GM18502 (cell line): ENCODE data around the gene ADCY4.

Source experiments
- ATAC-seq: cut with Tn5 transposase; IDR thresholded peaks from one replicate; pipeline ENCODE4 v1.9.1; 2021; ENCODE audit warnings: mild to moderate bottlenecking; ENCODE audit not compliant: unreplicated experiment, poor library complexity

ADCY4 gene

DNA sequence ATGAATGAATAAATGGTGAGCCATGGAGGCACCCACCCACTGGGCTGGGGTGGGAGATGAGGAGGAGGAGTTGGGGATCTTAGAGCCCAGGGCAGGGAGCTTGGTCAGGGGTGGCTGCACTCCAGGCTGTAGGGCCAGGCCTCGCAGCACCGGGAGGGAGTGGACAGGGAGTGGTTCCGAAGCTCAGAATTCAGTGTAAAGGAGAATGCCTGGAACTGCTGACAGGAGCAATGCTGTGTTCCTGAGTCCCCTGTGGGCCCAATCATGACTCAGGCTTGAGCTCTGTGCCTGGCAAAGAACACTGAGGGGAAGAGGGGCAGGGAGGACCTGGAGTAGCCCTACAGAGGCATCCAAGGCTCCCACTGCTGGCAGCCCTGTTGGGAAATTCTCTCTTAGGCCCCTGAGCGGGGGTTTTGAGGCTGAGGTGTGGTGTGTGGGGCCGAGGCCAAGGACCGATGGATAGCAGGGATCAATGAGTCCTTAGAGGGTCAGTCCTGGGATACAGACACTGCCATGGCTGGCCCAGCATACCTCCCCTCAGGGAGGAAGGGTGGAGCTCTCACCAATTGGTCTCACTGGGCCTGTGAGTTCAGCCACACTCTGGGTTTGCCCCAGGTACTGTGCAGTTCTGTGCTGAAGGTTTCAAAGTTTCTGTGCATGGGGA, 53.9 kb downstream of the ADCY4 start:
- ATAC-seq: no peak

DNA sequence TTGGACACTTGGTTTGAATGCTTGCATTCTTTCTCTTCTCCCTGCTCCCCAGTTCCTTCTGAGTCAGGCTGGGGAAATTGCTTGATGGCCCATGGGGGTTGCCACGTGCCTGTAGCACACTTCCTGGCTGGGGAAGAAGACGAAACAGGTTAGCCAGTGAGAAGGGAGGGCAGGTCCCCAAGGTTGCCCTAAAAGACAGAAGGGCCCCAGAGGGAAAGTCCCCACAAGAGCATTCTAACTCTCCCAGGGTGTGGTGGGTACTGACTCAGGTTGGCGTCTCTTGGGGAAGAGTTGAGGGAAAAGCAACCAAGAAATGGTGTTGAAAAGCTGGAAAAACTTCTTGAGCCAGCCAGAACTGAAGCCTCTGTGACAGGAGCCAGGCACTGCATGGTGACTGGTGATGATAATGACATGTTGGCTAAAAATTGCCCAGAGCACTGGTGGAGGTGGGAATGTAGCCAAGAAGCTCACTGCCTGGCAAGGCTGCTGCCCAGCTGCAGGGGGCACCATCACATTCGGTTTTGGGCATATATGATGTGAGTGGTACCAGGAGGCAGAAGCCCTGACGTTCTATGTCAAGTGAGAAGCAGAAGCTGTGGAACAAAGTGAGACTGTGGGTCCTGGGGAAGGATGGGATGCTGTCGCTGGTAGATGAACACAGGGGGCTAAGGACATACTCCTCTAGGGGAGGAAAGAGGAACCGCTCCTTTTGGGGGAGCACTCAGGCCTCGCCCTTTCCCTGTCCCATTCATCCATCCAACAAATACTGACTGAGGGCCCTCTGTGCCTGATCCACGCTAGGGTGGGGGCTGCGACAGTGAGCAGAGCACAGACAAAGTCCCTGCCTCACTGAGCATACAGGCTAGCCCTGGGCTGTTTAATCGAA, 55.3 kb downstream of the ADCY4 start:
- ATAC-seq: peak; percentile 73

DNA sequence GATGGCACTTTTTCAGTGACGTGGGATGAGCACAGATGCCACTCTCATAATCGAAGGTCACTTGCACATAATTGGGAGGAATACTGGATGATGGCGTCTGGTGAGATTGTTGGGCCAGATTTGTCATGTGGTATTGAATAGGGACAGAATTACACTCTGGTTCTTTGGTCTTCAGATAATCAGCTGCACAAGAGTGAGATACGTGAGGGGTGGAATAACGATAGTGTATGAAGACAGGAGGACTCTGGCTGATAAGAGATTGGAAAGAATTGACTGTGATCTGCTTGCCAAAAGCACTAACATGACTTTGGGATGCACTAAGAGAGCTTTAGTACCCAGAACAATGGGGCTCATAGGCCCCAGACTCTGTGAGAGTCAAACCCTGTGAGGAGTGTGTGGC, 56.4 kb downstream of the ADCY4 start:
- no peak for ATAC-seq

DNA sequence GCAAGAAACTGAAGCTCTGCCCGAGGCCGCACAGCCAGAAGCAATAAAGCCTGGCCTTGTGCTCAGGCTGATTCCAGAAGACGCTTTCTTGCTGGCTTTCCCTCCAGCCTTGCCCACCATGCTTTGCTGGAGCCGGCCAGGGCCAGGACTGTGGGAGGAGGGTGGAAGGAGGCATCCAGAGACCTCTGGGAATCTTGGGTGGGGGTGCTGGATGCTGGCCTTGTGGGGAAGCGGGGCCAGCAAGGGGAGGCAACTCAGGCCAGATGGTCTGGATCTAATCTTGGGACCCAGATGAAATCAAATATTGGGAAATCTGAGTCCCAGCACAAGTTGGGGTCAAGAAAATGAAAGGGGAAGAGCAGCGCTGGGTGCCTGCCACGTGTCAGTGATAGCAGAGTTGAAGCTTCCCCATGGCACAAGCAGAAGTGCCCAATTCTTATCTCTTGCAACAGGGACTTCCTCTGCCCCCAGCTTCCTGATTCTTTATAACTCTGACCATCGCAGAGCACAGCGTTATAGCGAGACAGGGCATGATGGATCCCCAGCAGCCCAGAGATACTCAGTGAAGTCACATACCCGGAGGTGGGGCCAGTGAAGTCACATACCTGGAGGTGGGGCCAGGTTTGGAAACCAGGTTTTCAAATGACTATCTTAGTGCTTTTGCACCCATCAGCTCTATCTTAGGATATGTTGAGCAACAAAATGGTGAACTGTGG, 57.1 kb downstream of the ADCY4 start:
- ATAC-seq: no peak

DNA sequence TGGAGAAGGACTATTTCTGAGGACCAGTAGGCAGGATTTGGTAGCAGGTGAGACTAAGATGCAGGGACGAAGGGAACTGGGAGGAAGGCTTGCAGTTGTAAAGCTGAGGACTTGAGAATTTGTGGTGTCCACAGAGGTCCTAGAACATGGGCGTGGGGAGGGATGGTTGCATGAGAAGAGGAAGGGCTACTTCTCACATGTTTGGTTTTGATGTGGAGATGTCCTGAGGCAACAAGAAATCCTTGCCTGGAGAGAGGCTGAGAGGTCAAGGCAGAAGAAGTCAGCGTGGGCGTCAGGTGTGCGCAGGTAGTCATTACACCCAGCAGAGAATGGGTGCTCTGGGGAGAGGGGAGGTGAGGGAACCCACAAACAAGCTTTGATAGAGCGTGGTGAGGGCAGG, 57.8 kb downstream of the ADCY4 start:
- ATAC-seq: no peak

DNA sequence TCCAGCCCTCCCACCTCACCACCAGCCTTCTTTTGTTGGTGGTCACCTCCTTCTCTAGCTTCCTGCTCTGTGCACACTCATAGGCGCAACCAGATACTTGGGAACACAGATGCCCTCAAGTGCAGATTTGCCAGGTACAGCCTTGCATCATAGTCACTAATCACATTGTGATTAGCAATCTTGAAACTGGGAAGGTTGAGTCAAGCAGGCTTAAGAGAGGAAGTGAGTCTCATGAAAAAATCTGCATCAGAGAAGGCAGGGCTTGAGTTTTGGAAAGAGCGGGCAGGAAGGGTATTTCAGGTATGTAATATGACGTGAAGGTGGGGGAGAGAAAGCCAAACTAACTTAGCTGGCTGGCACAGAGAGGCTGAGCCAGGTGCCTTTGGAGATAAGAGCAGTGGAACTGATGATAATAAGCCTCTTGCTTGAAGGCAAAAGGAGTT, 60.7 kb downstream of the ADCY4 start:
- ATAC-seq: peak; percentile 50

DNA sequence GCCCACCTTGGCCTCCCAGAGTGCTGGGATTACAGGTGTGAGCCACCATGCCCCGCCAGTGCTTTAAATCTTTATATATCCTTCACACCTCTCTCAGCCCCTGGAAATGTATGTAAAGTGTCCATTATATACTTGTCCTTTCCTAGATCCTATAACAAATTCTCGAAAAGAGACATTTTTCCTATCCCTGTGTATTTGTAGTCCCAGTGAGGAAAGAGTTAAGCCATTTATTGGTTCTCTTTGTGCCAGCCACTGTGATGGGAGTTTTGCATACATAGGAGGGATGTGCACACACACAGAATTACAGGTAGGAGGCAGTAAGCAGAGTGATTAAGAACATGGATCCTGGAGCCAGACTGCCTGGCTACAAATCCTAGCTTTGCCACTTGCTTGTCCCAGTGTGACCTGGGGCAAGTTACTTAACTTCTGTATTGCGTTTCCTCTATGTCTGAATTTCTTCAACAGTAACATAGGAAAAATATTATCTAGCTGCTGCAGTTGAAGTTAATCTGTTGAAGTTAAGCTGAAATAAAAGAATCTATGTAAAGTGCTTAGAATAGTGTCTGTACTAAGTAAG, 61.4 kb downstream of the ADCY4 start:
- ATAC-seq: no peak

DNA sequence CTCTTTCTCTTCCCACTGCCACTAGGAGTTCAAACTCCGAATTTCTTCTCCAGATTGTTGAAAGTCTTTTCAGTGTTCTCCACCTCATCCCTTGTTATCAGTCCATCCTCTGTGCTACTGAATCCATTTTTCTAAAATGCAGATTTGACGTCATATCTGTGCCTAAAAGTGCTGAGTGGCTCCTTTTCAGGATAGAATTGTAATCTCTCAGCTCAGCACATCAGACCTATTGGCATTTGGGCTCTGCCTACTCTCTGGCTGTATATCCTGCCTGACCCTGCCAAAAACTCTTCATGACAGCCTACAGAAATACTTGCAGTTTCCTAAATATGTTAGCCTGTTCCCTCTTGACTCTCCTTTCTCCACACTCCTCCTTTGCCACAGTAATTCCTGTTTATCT, 62.4 kb downstream of the ADCY4 start:
- ATAC-seq: no peak

DNA sequence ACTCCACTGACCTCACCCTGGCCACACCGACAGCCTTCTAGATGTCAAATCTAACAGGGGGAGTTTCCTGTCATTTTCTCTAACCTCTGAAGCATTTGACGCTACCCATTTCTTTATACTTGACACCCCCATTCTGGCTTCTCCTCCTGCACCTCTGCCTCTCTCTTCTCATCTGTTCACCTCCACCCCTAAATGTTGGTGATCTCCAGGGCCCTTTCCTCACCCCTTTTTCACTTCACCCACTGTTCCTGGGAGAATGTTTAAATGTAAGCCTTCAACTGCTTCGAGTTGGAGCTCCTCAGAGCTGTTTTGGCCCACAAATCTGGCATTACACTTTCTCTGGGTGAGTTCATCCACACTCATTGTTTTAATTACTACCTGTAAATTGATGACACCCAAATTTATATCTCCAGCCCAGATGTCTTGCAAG, 63.0 kb downstream of the ADCY4 start:
- ATAC-seq: no peak

DNA sequence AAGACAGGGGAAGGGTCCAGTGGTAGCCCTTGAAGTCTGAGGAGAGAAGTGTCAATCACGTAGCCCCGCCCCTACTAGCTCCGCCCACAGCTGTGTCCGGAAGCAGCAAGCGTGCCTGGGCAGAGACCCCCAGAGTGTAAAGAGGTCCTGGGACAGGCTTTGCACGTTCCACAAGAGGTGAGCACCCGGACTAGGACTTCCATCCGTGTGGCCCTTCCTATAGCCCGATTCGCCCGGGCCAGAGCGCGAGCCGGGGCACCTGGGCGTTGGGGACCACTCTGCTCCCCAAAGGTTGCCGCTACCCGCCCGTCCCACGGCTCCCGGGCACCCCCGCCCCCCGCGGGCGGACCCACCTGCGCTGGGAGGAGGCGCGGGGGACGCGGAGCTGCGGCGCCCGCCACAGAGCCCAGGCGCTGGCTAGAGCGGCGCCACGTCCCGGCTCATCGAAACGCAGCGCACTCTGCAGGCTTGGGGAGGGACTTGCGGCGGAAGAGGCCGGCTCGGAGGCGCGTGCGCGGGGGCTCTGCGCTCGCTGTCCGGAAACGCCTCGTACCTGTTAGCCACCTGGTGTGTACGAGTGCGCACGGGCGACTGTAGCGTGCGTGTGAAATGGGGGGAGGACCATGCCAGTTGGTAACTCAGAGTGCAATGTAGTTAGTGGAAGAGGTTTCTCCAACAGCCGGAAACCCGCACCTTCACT, 63.6 kb downstream of the ADCY4 start, which contains the start of gene RABGGTA:
Gene RABGGTA, minus strand, starts transcription at position 464 of the 700 bp plus-strand sequence. CDS start 482 bp downstream, outside the sequence.
- peak; percentile 89 for ATAC-seq

DNA sequence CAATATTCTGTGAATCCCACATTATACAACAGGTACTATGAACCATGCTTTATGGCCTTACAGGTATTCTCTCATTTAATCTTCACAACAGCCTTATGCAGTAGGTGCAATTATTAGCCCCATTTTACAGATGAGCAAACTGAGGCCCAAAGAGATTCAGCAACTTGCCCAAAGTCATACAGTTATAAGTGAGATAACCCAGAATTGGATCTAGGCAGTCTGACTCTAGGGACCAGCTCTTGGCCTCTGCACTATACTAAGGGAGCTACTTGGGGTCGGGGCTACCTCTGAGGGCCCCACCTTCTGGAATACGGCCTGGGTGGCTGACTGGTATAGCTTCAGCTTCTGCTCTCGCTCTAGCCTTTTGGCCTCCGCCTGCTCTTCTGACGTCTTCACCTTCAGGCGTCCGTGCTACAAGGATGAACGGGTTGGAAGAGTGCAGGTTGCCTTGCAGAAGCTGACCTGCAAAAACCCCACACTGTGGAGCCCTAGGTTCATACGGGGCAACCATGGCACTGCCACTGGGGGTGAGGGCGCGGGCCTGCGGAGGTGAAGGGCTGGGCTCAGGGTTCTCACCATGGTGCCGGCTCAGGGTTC, 64.2 kb downstream of the ADCY4 start:
- peak; percentile 1 for ATAC-seq

DNA sequence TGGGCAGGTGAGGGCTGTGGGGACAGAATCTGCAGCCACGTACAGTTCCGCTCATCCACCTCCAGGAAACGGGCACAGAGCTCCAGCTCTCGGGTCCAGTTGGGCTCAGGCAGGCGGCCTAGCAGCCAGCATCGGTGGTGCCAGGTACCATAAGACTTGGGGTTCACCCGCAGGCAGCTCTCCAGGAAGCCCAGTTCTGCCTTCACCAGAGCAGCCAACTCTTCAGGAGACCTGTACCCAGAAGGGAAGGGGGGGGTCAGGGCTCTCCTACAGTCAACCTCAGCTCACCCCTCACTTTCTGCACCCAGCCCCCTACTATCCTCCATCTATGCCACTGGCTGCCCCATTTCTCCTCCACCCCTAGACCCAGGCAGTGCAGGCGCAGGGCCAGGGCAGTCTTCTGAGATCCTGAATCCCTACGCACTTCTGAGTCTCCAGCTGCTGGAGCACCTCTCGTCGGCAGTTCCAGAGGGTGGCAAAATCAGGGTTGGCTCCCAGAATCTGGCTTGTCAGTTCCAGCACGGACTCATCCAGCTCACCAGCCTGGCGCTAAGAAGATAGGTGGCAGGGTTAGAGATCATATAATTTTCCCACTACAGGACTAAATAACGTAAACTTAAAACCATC, 64.8 kb downstream of the ADCY4 start:
- ATAC-seq: no peak

DNA sequence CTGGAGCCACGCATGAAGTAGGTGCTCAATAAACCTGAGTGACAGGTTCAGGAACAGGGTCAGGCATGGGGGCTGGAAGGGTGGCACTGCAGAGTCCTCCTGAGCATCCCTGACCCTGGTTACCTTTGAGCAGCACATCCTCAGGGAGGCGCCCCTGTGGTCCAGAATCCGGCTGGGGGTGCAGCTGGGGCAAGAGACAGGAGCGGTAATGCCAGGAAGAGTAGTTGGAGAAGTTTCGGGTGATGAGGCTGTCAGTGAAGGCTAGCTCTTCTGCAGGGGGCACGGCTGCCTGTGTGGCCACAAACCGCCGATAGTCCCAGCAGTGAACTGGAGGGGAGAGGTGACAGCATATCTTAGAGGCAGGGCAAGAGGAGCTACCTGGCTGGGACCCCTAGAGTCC, 65.5 kb downstream of the ADCY4 start:
- ATAC-seq: no peak
